HepG2 (cell line): ENCODE results near the gene VPS11.

Experiments used
- EZH2 ChIP-seq: conservative IDR thresholded peaks from 2 replicates; pipeline ENCODE4 v1.6.1; 2012; ENCODE audit warnings: mild to moderate bottlenecking, low read depth, low read length, moderate library complexity
- MAFG ChIP-seq: sonication (generic); formaldehyde crosslinking; IDR thresholded peaks from 2 replicates; pipeline ENCODE4 v1.5.1; 2020; ENCODE audit warnings: mild to moderate bottlenecking, missing genetic modification reagents
- MAFK ChIP-seq, 2 experiments: IDR thresholded peaks in 1 of 2; conservative IDR thresholded peaks in 1 of 2; 2 replicates each; pipeline ENCODE4 v1.6.1; 2011; ENCODE audit warnings: improper control_type of control experiment in 2 of 2, low read length in 2 of 2
- POLR2A ChIP-seq, 2 experiments: IDR thresholded peaks; 2 replicates each; pipeline ENCODE4 v1.6.1; 2011; ENCODE audit warnings: low read depth in 2 of 2, low read length in 2 of 2, mild to moderate bottlenecking in 1 of 2, moderate library complexity in 1 of 2; ENCODE audit not compliant: insufficient read depth in 1 of 2
- TCF7L2 ChIP-seq: IDR thresholded peaks from 2 replicates; pipeline ENCODE4 v1.6.1; 2011; ENCODE audit warnings: mild to moderate bottlenecking, low read depth, low read length, moderate library complexity
- ZNF292 ChIP-seq: sonication (generic); formaldehyde crosslinking; IDR thresholded peaks from 2 replicates; pipeline ENCODE4 v1.8.1; 2022; ENCODE audit warnings: mild to moderate bottlenecking, low read depth, missing genetic modification reagents, borderline replicate concordance
- ZNF547 ChIP-seq: sonication (generic); formaldehyde crosslinking; IDR thresholded peaks from 2 replicates; pipeline ENCODE4 v1.5.1; 2020; ENCODE audit warnings: mild to moderate bottlenecking, missing genetic modification reagents
- TF ChIP-seq, protein P1 (sequence below), 2 experiments: IDR thresholded peaks; 2 replicates each; pipeline ENCODE4 v1.6.1; 2011 to 2012; ENCODE audit warnings: low read length in 2 of 2, borderline replicate concordance in 1 of 2, low read depth in 1 of 2, mild to moderate bottlenecking in 1 of 2, moderate library complexity in 1 of 2
- TF ChIP-seq, protein P2 (sequence below): sonication (generic); formaldehyde crosslinking; IDR thresholded peaks from 2 replicates; pipeline ENCODE4 v1.4.0; 2020; ENCODE audit warnings: missing genetic modification reagents, mild to moderate bottlenecking, borderline replicate concordance
- TF ChIP-seq, protein P3 (sequence below): sonication (generic); formaldehyde crosslinking; IDR thresholded peaks from 2 replicates; pipeline ENCODE4 v1.5.0; 2020; ENCODE audit warnings: mild to moderate bottlenecking, missing genetic modification reagents, moderate library complexity
- TF ChIP-seq, protein P4 (sequence below): sonication (generic); formaldehyde crosslinking; IDR thresholded peaks from 2 replicates; pipeline ENCODE4 v1.8.0; 2022; ENCODE audit warnings: mild to moderate bottlenecking, missing genetic modification reagents, borderline replicate concordance
- TF ChIP-seq, protein P5 (sequence below), 2 experiments: sonication (generic) in 1 of 2; formaldehyde crosslinking in 1 of 2; IDR thresholded peaks; 2 replicates each; pipeline versions ENCODE4 v1.6.1 to v1.9.0; 2014 to 2022; ENCODE audit warnings: antibody characterized with exemption in 1 of 2, borderline replicate concordance in 1 of 2, inconsistent platforms in 1 of 2, low read depth in 1 of 2, missing genetic modification reagents in 1 of 2

DNA sequence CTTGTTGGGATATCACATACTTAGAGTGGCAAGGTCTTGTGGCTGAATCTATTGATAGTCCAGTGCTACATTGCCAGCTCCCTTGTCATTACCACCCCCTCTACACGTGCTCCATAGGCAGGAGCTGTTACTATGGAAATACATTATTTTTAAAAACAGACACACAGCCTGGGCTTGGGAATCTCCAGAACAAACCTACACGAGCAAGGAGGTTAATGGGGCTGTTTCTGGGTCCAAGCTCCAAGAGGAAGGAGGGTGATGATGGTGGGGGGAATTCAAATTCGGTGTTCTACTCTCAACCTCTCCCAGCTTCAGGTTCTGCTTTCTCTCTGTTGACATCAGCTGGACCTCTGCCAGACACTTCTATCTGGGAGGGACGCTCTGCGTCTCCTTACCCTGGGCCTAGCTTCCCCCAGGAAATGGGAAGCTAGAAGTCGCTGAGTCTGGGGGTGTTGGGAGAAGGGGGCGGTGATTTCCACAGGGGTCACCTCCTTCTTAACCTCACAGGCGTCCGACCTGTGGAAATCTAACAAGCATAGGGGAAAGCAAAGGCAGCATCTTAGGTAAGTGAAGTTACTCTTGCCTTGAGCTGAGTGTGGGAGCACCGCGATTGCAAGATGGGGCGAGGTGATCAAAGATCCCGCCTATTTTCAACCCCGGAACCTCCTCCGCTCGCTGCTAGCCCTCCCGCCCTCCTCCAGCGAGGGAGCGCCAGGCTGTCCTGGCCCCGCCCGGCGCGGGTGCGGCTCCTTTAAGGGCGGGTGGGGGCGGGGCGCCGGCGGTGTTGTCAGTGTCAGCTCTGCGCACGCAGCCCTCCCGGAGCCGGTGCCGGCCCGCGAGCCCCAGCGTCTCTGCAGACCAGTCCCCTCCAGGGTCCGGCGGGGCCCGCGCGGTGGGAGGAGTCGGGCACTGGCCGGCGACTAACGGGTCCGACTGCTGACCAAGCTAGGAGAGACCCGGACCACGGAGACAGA is 39.2 kb downstream of the VPS11 start, which contains the start of gene C2CD2L:
- no peak for TF ChIP-seq ZNF292 (CRISPR knock-in tag)
- TF ChIP-seq, protein P1, sequence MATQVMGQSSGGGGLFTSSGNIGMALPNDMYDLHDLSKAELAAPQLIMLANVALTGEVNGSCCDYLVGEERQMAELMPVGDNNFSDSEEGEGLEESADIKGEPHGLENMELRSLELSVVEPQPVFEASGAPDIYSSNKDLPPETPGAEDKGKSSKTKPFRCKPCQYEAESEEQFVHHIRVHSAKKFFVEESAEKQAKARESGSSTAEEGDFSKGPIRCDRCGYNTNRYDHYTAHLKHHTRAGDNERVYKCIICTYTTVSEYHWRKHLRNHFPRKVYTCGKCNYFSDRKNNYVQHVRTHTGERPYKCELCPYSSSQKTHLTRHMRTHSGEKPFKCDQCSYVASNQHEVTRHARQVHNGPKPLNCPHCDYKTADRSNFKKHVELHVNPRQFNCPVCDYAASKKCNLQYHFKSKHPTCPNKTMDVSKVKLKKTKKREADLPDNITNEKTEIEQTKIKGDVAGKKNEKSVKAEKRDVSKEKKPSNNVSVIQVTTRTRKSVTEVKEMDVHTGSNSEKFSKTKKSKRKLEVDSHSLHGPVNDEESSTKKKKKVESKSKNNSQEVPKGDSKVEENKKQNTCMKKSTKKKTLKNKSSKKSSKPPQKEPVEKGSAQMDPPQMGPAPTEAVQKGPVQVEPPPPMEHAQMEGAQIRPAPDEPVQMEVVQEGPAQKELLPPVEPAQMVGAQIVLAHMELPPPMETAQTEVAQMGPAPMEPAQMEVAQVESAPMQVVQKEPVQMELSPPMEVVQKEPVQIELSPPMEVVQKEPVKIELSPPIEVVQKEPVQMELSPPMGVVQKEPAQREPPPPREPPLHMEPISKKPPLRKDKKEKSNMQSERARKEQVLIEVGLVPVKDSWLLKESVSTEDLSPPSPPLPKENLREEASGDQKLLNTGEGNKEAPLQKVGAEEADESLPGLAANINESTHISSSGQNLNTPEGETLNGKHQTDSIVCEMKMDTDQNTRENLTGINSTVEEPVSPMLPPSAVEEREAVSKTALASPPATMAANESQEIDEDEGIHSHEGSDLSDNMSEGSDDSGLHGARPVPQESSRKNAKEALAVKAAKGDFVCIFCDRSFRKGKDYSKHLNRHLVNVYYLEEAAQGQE (IDR thresholded peaks at IDR 0.05; ENCODE audit: borderline replicate concordance in 1 of 2, low read depth in 1 of 2, low read length in 2 of 2) = no peak
- TF ChIP-seq ZNF547 (CRISPR knock-in tag) = no peak
- peak; percentile 55 to 63; a peak in 2 of 4 replicates for TF ChIP-seq POLR2A (IDR thresholded peaks at IDR 0.05; ENCODE audit: insufficient read depth in 1 of 2, low read depth in 2 of 2, low read length in 2 of 2)
- TF ChIP-seq, protein P2, sequence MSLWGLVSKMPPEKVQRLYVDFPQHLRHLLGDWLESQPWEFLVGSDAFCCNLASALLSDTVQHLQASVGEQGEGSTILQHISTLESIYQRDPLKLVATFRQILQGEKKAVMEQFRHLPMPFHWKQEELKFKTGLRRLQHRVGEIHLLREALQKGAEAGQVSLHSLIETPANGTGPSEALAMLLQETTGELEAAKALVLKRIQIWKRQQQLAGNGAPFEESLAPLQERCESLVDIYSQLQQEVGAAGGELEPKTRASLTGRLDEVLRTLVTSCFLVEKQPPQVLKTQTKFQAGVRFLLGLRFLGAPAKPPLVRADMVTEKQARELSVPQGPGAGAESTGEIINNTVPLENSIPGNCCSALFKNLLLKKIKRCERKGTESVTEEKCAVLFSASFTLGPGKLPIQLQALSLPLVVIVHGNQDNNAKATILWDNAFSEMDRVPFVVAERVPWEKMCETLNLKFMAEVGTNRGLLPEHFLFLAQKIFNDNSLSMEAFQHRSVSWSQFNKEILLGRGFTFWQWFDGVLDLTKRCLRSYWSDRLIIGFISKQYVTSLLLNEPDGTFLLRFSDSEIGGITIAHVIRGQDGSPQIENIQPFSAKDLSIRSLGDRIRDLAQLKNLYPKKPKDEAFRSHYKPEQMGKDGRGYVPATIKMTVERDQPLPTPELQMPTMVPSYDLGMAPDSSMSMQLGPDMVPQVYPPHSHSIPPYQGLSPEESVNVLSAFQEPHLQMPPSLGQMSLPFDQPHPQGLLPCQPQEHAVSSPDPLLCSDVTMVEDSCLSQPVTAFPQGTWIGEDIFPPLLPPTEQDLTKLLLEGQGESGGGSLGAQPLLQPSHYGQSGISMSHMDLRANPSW (CRISPR knock-in tag) = no peak
- TF ChIP-seq TCF7L2 = no peak
- TF ChIP-seq, protein P3, sequence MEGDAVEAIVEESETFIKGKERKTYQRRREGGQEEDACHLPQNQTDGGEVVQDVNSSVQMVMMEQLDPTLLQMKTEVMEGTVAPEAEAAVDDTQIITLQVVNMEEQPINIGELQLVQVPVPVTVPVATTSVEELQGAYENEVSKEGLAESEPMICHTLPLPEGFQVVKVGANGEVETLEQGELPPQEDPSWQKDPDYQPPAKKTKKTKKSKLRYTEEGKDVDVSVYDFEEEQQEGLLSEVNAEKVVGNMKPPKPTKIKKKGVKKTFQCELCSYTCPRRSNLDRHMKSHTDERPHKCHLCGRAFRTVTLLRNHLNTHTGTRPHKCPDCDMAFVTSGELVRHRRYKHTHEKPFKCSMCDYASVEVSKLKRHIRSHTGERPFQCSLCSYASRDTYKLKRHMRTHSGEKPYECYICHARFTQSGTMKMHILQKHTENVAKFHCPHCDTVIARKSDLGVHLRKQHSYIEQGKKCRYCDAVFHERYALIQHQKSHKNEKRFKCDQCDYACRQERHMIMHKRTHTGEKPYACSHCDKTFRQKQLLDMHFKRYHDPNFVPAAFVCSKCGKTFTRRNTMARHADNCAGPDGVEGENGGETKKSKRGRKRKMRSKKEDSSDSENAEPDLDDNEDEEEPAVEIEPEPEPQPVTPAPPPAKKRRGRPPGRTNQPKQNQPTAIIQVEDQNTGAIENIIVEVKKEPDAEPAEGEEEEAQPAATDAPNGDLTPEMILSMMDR (CRISPR knock-in tag) = no peak
- TF ChIP-seq, protein P4, sequence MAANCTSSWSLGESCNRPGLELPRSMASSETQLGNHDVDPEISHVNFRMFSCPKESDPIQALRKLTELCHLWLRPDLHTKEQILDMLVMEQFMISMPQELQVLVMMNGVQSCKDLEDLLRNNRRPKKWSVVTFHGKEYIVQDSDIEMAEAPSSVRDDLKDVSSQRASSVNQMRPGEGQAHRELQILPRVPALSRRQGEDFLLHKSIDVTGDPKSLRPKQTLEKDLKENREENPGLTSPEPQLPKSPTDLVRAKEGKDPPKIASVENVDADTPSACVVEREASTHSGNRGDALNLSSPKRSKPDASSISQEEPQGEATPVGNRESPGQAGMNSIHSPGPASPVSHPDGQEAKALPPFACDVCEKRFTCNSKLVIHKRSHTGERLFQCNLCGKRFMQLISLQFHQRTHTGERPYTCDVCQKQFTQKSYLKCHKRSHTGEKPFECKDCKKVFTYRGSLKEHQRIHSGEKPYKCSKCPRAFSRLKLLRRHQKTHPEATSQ = no peak
- TF ChIP-seq, protein P5, sequence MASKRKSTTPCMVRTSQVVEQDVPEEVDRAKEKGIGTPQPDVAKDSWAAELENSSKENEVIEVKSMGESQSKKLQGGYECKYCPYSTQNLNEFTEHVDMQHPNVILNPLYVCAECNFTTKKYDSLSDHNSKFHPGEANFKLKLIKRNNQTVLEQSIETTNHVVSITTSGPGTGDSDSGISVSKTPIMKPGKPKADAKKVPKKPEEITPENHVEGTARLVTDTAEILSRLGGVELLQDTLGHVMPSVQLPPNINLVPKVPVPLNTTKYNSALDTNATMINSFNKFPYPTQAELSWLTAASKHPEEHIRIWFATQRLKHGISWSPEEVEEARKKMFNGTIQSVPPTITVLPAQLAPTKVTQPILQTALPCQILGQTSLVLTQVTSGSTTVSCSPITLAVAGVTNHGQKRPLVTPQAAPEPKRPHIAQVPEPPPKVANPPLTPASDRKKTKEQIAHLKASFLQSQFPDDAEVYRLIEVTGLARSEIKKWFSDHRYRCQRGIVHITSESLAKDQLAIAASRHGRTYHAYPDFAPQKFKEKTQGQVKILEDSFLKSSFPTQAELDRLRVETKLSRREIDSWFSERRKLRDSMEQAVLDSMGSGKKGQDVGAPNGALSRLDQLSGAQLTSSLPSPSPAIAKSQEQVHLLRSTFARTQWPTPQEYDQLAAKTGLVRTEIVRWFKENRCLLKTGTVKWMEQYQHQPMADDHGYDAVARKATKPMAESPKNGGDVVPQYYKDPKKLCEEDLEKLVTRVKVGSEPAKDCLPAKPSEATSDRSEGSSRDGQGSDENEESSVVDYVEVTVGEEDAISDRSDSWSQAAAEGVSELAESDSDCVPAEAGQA (IDR thresholded peaks at IDR 0.05; ENCODE audit: low read depth) = 0 out of 2 replicates have a peak, but pooled peaks have one; percentile 14
- TF ChIP-seq, protein P5 (CRISPR knock-in tag; IDR thresholded peaks at IDR 0.05; ENCODE audit: borderline replicate concordance) = no peak
- no peak for TF ChIP-seq MAFK (conservative IDR thresholded peaks at IDR 0.05 in 1 of 2, IDR thresholded peaks at IDR 0.05 in 1 of 2; ENCODE audit: low read length in 2 of 2)
- no peak for TF ChIP-seq EZH2
- TF ChIP-seq MAFG = no peak
